ENCODE results near the gene LRMDA.
"Not testable (repeated sequence)": the region's sequence is repeated elsewhere in the genome, so short reads cannot be mapped to it uniquely, and the experiment has no call there.

LRMDA gene

DNA sequence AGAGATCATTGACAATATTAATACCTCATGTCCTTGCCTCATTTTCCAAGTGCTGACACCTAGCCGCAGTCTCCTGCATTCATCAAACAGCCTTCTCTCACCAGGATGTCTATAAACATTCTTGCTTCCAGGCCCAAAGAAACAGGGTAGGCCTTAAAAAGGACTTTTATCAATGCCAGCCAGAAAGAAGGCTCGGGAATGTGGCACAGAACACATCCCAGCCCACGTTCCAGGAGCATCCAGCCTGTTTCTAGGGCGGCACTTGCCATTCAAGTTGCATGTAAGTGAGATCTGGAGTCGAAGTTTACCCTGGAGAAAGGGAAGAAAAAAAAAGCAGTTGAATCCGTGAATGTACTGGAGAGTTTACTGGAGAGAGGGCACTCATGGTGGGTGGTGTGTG is 1123.1 kb downstream of the LRMDA start:
- no peak for DNase-seq (ENCODE audit: low read depth)

- no peak for DNase-seq (ENCODE audit: low read depth)
Measured at GRCh38 chr10:76555067-76555670, 1123.7 kb downstream of the LRMDA start.

- no peak for DNase-seq (ENCODE audit: low read depth)
Measured at GRCh38 chr10:76557366-76557765, 1125.9 kb downstream of the LRMDA start.

- no peak for DNase-seq (ENCODE audit: low read depth)
Measured at GRCh38 chr10:76558586-76558985, 1127.2 kb downstream of the LRMDA start.

GRCh38 chr10:76558996-76559891 is 1127.8 kb downstream of the LRMDA start:
- DNase-seq (ENCODE audit: low read depth) = no peak

DNA sequence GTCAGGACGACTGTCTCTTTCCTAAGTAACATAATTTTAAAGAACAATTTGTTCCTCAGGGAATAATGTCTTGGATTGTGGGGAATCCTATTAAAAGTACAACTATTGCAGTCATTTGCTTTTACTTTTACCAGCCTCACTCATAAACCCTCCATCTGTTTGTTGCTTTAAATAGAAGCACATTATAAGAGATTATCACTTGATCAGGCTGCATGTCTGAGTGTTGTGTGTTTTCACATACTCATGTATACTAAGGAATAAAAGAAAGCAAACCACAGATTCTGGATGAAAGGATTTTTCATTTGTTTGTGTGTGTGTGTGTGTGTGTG is 1128.4 kb downstream of the LRMDA start:
- no peak for DNase-seq (ENCODE audit: low read depth)

- no peak for DNase-seq (ENCODE audit: low read depth)
Measured at GRCh38 chr10:76560338-76560737, 1128.9 kb downstream of the LRMDA start.

GRCh38 chr10:76563286-76563685 is 1131.9 kb downstream of the LRMDA start:
- no peak for DNase-seq (ENCODE audit: low read depth)

- no peak for DNase-seq (ENCODE audit: low read depth)
Measured at GRCh38 chr10:76572021-76572420, 1140.6 kb downstream of the LRMDA start.

DNA sequence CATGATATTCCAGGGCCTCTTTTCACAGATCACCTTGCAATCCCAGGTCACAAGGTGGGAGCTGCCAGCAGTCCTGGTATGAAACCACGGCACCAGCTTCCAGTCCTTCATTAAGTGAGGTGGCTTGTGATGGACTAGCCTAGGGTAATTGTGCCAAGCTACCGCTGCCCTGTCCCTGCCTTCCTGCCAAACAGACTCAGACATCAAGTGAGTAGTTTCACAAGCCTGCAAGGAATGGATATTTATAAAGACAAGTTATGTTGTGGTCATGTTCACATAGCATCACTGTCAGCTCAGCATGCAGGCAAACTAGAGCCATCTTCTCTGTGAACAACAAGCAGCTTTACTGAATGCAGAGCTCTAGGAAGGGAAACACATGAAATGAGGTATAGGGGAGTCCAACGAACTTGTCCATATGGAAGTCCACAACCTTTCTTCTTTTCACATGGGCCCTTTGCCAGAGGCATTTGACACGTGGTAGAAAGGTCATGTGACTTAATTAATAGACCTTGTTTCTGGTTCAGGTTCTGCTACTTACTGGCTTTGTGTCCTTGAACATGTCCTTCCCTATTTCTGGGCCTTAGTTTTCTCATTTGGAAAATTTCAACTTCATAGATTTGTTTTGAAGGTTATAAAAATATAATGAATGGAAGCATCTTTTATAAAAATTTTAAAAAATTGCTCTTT is 1145.0 kb downstream of the LRMDA start:
- no peak for DNase-seq (ENCODE audit: low read depth)

GRCh38 chr10:76577455-76577854 is 1146.0 kb downstream of the LRMDA start:
- DNase-seq (ENCODE audit: low read depth) = no peak

DNA sequence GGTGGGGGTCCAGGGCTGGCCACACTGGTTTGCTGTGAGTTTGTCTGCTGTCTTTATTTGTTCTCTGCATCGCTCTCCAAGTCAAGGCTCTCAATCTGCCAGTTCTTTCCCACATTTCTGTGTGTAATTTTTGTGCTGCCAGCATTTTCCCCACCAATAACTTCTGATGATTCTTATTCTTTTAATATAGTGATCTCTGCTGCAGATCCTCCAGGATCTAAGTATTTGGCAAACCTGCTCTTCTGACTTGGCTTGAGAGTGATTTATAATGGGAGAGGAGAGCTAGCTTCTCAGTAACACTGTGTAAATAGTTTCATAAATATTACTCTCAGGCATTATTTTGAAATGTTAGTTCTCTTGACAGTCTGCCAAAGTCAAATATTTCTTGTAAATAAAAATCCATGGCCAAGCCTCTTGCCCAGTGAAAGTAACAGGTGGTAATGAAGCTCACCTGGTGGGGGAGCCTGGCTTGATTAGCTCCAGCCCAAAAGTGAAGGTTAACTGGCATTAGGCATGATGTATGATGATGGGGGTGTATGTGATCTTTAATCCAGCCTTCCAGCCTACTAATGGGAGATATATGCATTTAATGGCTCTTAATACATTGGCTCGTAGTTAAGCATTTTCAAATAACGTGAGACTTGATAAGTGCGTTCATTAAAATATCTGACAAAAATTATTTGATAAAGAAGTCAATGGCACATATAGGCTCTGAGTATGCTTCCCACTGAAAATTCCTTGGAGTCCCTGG is 1150.3 kb downstream of the LRMDA start:
- DNase-seq (ENCODE audit: low read depth) = no peak

DNA sequence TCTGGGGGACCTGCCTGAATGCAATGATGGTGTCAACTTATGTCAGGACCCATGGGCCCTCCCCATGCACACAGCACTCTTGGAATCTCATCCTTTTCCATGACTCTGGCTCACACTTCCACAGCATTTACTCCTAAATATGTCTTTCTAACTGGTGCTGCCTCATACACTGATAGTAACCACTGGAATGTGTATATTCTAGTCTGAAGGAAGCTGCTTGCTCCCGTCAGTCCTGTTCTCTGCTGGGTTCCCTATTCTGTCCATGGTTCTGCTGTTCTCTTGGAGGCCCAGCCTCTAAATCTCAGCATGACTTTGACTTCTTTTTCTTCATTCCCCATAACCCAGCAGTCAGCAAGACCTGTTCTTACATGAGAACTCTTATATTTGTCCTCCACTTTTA is 1151.1 kb downstream of the LRMDA start:
- no peak for DNase-seq (ENCODE audit: low read depth)

GRCh38 chr10:76583711-76584161 is 1152.3 kb downstream of the LRMDA start:
- no peak for DNase-seq (ENCODE audit: low read depth)

DNA sequence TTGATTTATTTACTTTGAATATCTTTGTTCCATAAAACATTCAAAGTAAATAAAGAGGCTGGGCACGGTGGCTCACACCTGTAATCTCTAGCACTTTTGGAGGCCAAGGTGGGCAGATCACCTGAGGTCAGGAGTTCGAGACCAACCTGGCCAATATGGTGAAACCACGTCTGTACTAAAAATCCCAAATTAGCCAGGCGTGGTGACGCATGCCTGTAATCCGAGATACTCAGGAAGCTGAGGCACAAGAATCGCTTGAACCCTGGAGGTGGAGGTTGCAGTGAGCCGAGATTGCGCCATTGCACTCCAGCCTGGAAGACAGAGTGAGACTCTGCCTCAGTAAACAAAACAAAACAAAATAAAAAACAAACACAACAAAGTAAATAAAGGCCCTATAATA is 1153.0 kb downstream of the LRMDA start:
- DNase-seq (ENCODE audit: low read depth) = not testable (repeated sequence)

Data from activated T-cell treated with anti-CD3 and anti-CD28 coated beads for 24 hours (primary cell).